Loucy (cell line): ENCODE data around the gene CREB1.

Source experiments
- H2AFZ ChIP-seq: fragments of 200-600 bp; sonication (generic); 2 replicates; pipeline ENCODE4 v1.6.0; 2016; ENCODE audit warnings: antibody characterized with exemption, mild to moderate bottlenecking, low read length, moderate library complexity
- H3F3A ChIP-seq: fragments of 200-600 bp; 2 replicates; pipeline ENCODE4 v1.6.0; 2016; ENCODE audit warnings: antibody characterized with exemption, low read depth, mild to moderate bottlenecking
- H3K27me3 ChIP-seq: fragments of 200-600 bp; sonication (generic); 2 replicates; pipeline ENCODE4 v1.6.1; 2014; ENCODE audit warnings: low read length, mild to moderate bottlenecking; ENCODE audit not compliant: insufficient read depth, poor library complexity, severe bottlenecking
- H3K36me3 ChIP-seq: fragments of 200-600 bp; sonication (generic); 2 replicates; pipeline ENCODE4 v1.6.1; 2016; ENCODE audit warnings: low read length; ENCODE audit not compliant: insufficient read depth
- H3K4me1 ChIP-seq: fragments of 200-600 bp; sonication (generic); 2 replicates; pipeline ENCODE4 v1.5.1; 2014; ENCODE audit warnings: low read length, mild to moderate bottlenecking; ENCODE audit not compliant: insufficient read depth, poor library complexity, severe bottlenecking
- H3K4me2 ChIP-seq: fragments of 200-600 bp; sonication (generic); 2 replicates; pipeline ENCODE4 v1.6.0; 2014; ENCODE audit warnings: antibody characterized with exemption, low read length, low read depth, mild to moderate bottlenecking; ENCODE audit not compliant: poor library complexity, severe bottlenecking
- H3K4me3 ChIP-seq: fragments of 200-600 bp; sonication (generic); 2 replicates; pipeline ENCODE4 v1.5.1; 2014; ENCODE audit warnings: low read length, mild to moderate bottlenecking, mixed read lengths; ENCODE audit not compliant: poor library complexity, severe bottlenecking
- H3K79me2 ChIP-seq: fragments of 200-600 bp; sonication (generic); 2 replicates; pipeline ENCODE4 v1.6.1; 2014; ENCODE audit warnings: low read length; ENCODE audit not compliant: insufficient read depth
- H3K9ac ChIP-seq: fragments of 200-600 bp; sonication (generic); 2 replicates; pipeline ENCODE4 v1.6.0; 2014; ENCODE audit warnings: mild to moderate bottlenecking, low read depth, low read length, moderate library complexity; ENCODE audit not compliant: poor library complexity, severe bottlenecking
- H3K9me2 ChIP-seq: fragments of 200-600 bp; sonication (generic); replicated peaks from 2 replicates; pipeline ENCODE4 v1.6.1; 2016; ENCODE audit warnings: low read depth, low read length, mixed read lengths
- H3K9me3 ChIP-seq: fragments of 200-600 bp; sonication (generic); 2 replicates; pipeline ENCODE4 v1.6.1; 2014; ENCODE audit warnings: mild to moderate bottlenecking, antibody characterized with exemption, low read length, low read depth; ENCODE audit not compliant: insufficient read depth
- H4K20me1 ChIP-seq: fragments of 200-600 bp; sonication (generic); 2 replicates; pipeline ENCODE4 v1.6.0; 2014; ENCODE audit warnings: antibody characterized with exemption, low read length, mild to moderate bottlenecking; ENCODE audit not compliant: insufficient read depth, poor library complexity, severe bottlenecking
- CTCF ChIP-seq: fragments of 200-600 bp; sonication (generic); conservative IDR thresholded peaks from 2 replicates; pipeline ENCODE4 v1.5.1; 2014; ENCODE audit warnings: mild to moderate bottlenecking, antibody characterized with exemption, low read length
- EZH2phosphoT487 ChIP-seq: fragments of 200-600 bp; IDR thresholded peaks from 2 replicates; pipeline ENCODE4 v1.6.1; 2018; ENCODE audit warnings: antibody characterized with exemption, mild to moderate bottlenecking, moderate library complexity, borderline replicate concordance

The CREB1 gene

GRCh38 chr2:207490441-207490840 is 39.3 kb upstream of the CREB1 start:
- no peak for TF ChIP-seq CTCF
- no peak for TF ChIP-seq EZH2phosphoT487
- H3K9me2 ChIP-seq = no peaks in the 10 kb centered on the region
- H3F3A ChIP-seq = no peaks in the 10 kb centered on the region
- no peak overlapping the region for H2AFZ ChIP-seq
- no peaks in the 10 kb centered on the region for H3K9me3 ChIP-seq
- H3K4me2 ChIP-seq = no peak overlapping the region
- H3K36me3 ChIP-seq = no peaks in the 10 kb centered on the region
- H4K20me1 ChIP-seq = no peaks in the 10 kb centered on the region
- no peaks in the 10 kb centered on the region for H3K27me3 ChIP-seq
- no peak overlapping the region for H3K4me3 ChIP-seq
- H3K4me1 ChIP-seq = no peaks in the 10 kb centered on the region
- no peaks in the 10 kb centered on the region for H3K79me2 ChIP-seq
- H3K9ac ChIP-seq = no peak overlapping the region

GRCh38 chr2:207491086-207491485 is 38.7 kb upstream of the CREB1 start:
- no peaks in the 10 kb centered on the region for H3K27me3 ChIP-seq
- no peaks in the 10 kb centered on the region for H3K36me3 ChIP-seq
- H3K4me1 ChIP-seq = no peaks in the 10 kb centered on the region
- no peak overlapping the region for H3K9ac ChIP-seq
- no peaks in the 10 kb centered on the region for H3F3A ChIP-seq
- no peaks in the 10 kb centered on the region for H3K9me3 ChIP-seq
- no peak overlapping the region for H3K4me2 ChIP-seq
- no peak overlapping the region for H3K4me3 ChIP-seq
- no peaks in the 10 kb centered on the region for H4K20me1 ChIP-seq
- no peak for TF ChIP-seq CTCF
- TF ChIP-seq EZH2phosphoT487 = no peak
- H3K9me2 ChIP-seq = no peaks in the 10 kb centered on the region
- H3K79me2 ChIP-seq = no peaks in the 10 kb centered on the region
- H2AFZ ChIP-seq = no peak overlapping the region

GRCh38 chr2:207491956-207492355 is 37.8 kb upstream of the CREB1 start:
- Histone ChIP-seq H3K4me2 (no peak overlapping the region), H3K4me1 (no peaks in the 10 kb centered on the region)
- TF ChIP-seq EZH2phosphoT487 (no peak), CTCF (no peak)

More at GRCh38 chr2:207491956-207492355, 37.8 kb upstream of the CREB1 start:
- Histone ChIP-seq H3K79me2 (no peaks in the 10 kb centered on the region), H3K27me3 (no peaks in the 10 kb centered on the region), H3K4me3 (no peak overlapping the region), H3K9me2 (no peaks in the 10 kb centered on the region), H2AFZ (no peak overlapping the region), H3K9ac (no peak overlapping the region), H3K36me3 (no peaks in the 10 kb centered on the region), H3F3A (no peaks in the 10 kb centered on the region), H4K20me1 (no peaks in the 10 kb centered on the region), H3K9me3 (no peaks in the 10 kb centered on the region)
